Gastrocnemius medialis (tissue), 4 donors: ENCODE measurements around the gene ABHD17A. TPM values are rescaled to one million over a fixed set of nuclear protein-coding genes. Genes with fewer than 3 reads are reported as not detected.

Experiments used
- ATAC-seq, 2 donors: fragments of 150-250 bp; one replicate each; pipeline ENCODE4 v1.9.1; 2016
- DNase-seq, 2 donors: peaks; one replicate each; pipeline ENCODE4 v3.0.0-alpha.2; 2019
- H3K27ac ChIP-seq, 4 donors: fragments of 200-600 bp; sonication (generic); 1 replicate in 1 of 4; 2 replicates in 3 of 4; pipeline ENCODE4 v1.5.1; 2016 to 2018; ENCODE audit warnings: mild to moderate bottlenecking in 2 of 4, moderate library complexity in 1 of 4
- H3K27me3 ChIP-seq, 3 donors: fragments of 200-600 bp; sonication (generic) in 2 of 3; 1 replicate in 1 of 3; 2 replicates in 2 of 3; pipeline versions ENCODE4 v1.5.1 to v1.6.0; 2016 to 2019; ENCODE audit warnings: mild to moderate bottlenecking in 1 of 3, moderate library complexity in 1 of 3
- H3K36me3 ChIP-seq, 2 donors: fragments of 200-600 bp; sonication (generic) in 1 of 2; one replicate each; pipeline ENCODE4 v1.5.1; 2017 to 2018
- H3K4me1 ChIP-seq, 2 donors: fragments of 200-600 bp; sonication (generic) in 1 of 2; one replicate each; pipeline ENCODE4 v1.5.1; 2016 to 2017; ENCODE audit warnings: mild to moderate bottlenecking in 2 of 2
- H3K4me3 ChIP-seq, 4 donors: fragments of 200-600 bp; sonication (generic) in 3 of 4; 1 replicate in 1 of 4; 2 replicates in 3 of 4; pipeline ENCODE4 v1.5.1; 2016 to 2019; ENCODE audit warnings: mild to moderate bottlenecking in 2 of 4
- H3K9me3 ChIP-seq, 3 donors: fragments of 200-600 bp; sonication (generic) in 2 of 3; 1 replicate in 1 of 3; 2 replicates in 2 of 3; pipeline ENCODE4 v1.5.1; 2016 to 2019
- CTCF ChIP-seq, 5 experiments: fragments of 450-650 bp in 3 of 5; fragments of 200-600 bp in 2 of 5; sonication (generic) in 2 of 5; IDR thresholded peaks in 4 of 5; conservative IDR thresholded peaks in 1 of 5; 1 replicate in 4 of 5; 2 replicates in 1 of 5; pipeline ENCODE4 v1.5.1; 2016 to 2019; ENCODE audit warnings: antibody characterized with exemption in 5 of 5, mild to moderate bottlenecking in 3 of 5, moderate library complexity in 3 of 5
- POLR2A ChIP-seq, 2 donors: fragments of 450-650 bp; IDR thresholded peaks; one replicate each; pipeline ENCODE4 v1.6.1; 2017; ENCODE audit warnings: antibody characterized with exemption in 2 of 2, mild to moderate bottlenecking in 2 of 2, moderate library complexity in 2 of 2
- in situ Hi-C, 4 donors: fragments of 200-750 bp; cut with MboI; loops; one replicate each; pipeline versions ENCODE4 v1.15.0 to v1.8.0; 2017; ENCODE audit warnings: low sequenced_read_pairs in 4 of 4
- intact Hi-C: fragments of 100-400 bp; cut with DNase I; formaldehyde crosslinking; loops from one replicate; pipeline ENCODE4 v1.15.1; 2023; ENCODE audit warnings: low total_unique reads
- total RNA-seq, 4 donors: library from RNA; depleted of rRNA; stranded (reverse); fragments of >200 nt; gene quantifications; one replicate each; pipeline versions ENCODE4 v1.1.0 to v1.2.3, GENCODE V29; 2016

The ABHD17A gene
- total RNA-seq, 4 donors from 2014 or later = 49.4 to 87.7 (median 70.8) TPM

- intact Hi-C loops (no loop called here), in situ Hi-C loops (no loop called here)
- Histone ChIP-seq H3K27ac (peak overlapping the region; percentile 88 to 99 (median 95)), H3K4me1 (peaks cover 36 to 39% of the 10 kb centered on the region in 2 donors), H3K4me3 (peak overlapping the region; percentile 21 to 96 (median 65)), H3K27me3 (no peaks in the 10 kb centered on the region), H3K36me3 (peaks cover 0 to 10% of the 10 kb centered on the region in 2 donors), H3K9me3 (no peaks in the 10 kb centered on the region)
- DNase-seq (no peak), ATAC-seq (peak in 1 of 2 donors; percentile 26)
- TF ChIP-seq CTCF (IDR thresholded peaks at IDR 0.05 in 4 of 5, conservative IDR thresholded peaks at IDR 0.05 in 1 of 5) (no peak), POLR2A (IDR thresholded peaks at IDR 0.05) (no peak)
Observed at GRCh38 chr19:1873524-1874473, 11.5 kb downstream of the ABHD17A start.

GRCh38 chr19:1872807-1873523, 12.3 kb downstream of the ABHD17A start:
- in situ Hi-C loops (no loop called here), intact Hi-C loops (no loop called here)
- DNase-seq (no peak), ATAC-seq (no peak)
- H3K4me3 ChIP-seq = peak overlapping the region; percentile 21 to 96 (median 65)
- H3K27ac ChIP-seq = peak overlapping the region; percentile 88 to 99 (median 95)
- H3K36me3 ChIP-seq = peaks cover 0 to 10% of the 10 kb centered on the region in 2 donors
- no peak for TF ChIP-seq CTCF (IDR thresholded peaks at IDR 0.05 in 4 of 5, conservative IDR thresholded peaks at IDR 0.05 in 1 of 5)
- no peak for TF ChIP-seq POLR2A (IDR thresholded peaks at IDR 0.05)
- H3K9me3 ChIP-seq = no peaks in the 10 kb centered on the region
- H3K27me3 ChIP-seq = no peaks in the 10 kb centered on the region
- peaks cover 36 to 39% of the 10 kb centered on the region in 2 donors for H3K4me1 ChIP-seq

- intact Hi-C loops (no loop called here), in situ Hi-C loops (no loop called here)
- H3K4me1 ChIP-seq = peaks cover 34 to 38% of the 10 kb centered on the region in 2 donors
- no peaks in the 10 kb centered on the region for H3K9me3 ChIP-seq
- peaks cover 0 to 10% of the 10 kb centered on the region in 2 donors for H3K36me3 ChIP-seq
- H3K27ac ChIP-seq = no peak overlapping the region
- no peak for DNase-seq
- ATAC-seq = no peak
- TF ChIP-seq POLR2A (IDR thresholded peaks at IDR 0.05) (no peak), CTCF (IDR thresholded peaks at IDR 0.05 in 4 of 5, conservative IDR thresholded peaks at IDR 0.05 in 1 of 5) (no peak)
- H3K4me3 ChIP-seq = no peak overlapping the region
- H3K27me3 ChIP-seq = no peaks in the 10 kb centered on the region
Observed at GRCh38 chr19:1871630-1872029, 13.7 kb downstream of the ABHD17A start.

- Histone ChIP-seq H3K4me3 (no peak overlapping the region), H3K9me3 (no peaks in the 10 kb centered on the region), H3K27me3 (no peaks in the 10 kb centered on the region), H3K36me3 (peaks cover 0 to 10% of the 10 kb centered on the region in 2 donors), H3K27ac (no peak overlapping the region), H3K4me1 (peaks cover 30 to 33% of the 10 kb centered on the region in 2 donors)
- no peak for DNase-seq
- intact Hi-C loops (no loop called here), in situ Hi-C loops (no loop called here)
- no peak for TF ChIP-seq CTCF (IDR thresholded peaks at IDR 0.05 in 4 of 5, conservative IDR thresholded peaks at IDR 0.05 in 1 of 5)
- no peak for TF ChIP-seq POLR2A (IDR thresholded peaks at IDR 0.05)
- ATAC-seq = no peak
Observed at GRCh38 chr19:1871140-1871597, 14.1 kb downstream of the ABHD17A start.
